ENCODE measurements around the gene AP4E1. TPM values are rescaled to one million over a fixed set of nuclear protein-coding genes. Genes with fewer than 3 reads are reported as not detected.
"Not testable (repeated sequence)": the region's sequence is repeated elsewhere in the genome, so short reads cannot be mapped to it uniquely, and the experiment has no call there.

Gene AP4E1
- total RNA-seq, 2 experiments from 2014 or later, result 20.7 to 20.9 TPM

DNA sequence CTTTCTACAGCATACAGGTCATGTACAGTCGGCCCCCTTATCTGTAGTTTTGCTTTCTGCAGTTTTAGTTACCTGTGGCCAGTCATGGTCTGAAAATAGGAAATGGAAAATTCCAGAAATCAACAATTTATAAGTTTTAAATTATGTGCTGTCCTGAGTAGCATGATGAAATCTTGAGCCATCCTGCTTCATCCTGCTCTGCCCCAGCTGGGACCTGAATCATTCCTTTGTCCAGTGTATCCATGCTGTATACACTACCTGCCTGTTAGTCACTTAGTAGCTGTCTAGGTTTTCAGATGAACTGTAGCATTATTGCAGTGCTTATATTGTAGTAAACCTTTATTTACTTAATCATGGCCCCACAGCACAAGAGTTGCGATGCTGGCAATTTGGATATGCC, 44.8 kb downstream of the AP4E1 start:
- Mint-ChIP-seq H3K9me3 (peaks cover 16% of the 10 kb centered on the region), H3K4me1 (no peaks in the 10 kb centered on the region), H3K4me3 (no peak overlapping the region), H3K27ac (no peak overlapping the region), H3K36me3 (peaks cover 87% of the 10 kb centered on the region), H3K27me3 (no peaks in the 10 kb centered on the region)
- no peak for DNase-seq

DNA sequence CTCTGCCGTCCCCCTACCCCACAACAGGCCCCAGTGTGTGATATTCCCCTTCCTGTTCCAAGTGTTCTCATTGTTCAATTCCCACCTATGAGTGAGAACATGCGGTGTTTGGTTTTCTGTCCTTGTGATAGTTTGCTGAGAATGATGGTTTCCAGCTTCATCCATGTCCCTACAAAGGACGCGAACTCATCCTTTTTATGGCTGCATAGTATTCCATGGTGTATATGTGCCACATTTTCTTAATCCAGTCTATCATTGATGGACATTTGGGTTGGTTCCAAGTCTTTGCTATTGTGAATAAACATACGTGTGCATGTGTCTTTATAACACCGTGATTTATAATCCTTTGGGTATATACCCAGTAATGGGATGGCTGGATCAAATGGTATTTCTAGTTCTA, 46.4 kb downstream of the AP4E1 start:
- not testable (repeated sequence) for H3K27ac Mint-ChIP-seq, H3K27me3 Mint-ChIP-seq, H3K4me1 Mint-ChIP-seq, H3K4me3 Mint-ChIP-seq, DNase-seq
- peaks cover 23% of the 10 kb centered on the region for H3K9me3 Mint-ChIP-seq
- peaks cover 93% of the 10 kb centered on the region for H3K36me3 Mint-ChIP-seq

DNA sequence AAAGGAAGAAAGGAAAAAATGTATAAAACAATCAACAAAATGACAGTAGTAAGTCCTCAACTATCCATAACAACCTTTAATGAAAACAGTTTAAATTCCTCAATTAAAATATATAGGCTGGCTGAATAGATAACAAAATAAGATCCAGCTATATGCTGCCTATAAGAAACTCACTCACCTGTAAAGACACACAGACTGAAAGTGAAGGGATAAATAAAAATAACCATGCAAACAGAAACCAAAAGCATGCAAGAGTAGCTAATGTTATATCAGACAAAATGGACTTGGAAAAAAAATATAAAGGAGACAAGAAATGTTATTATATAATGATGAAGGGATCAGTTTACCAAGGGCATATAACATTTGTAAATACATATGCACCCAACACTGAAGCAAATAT, 51.2 kb downstream of the AP4E1 start:
- DNase-seq, result no peak
- Mint-ChIP-seq H3K27ac (no peak overlapping the region), H3K9me3 (peaks cover 55% of the 10 kb centered on the region), H3K4me3 (no peak overlapping the region), H3K4me1 (no peaks in the 10 kb centered on the region), H3K27me3 (no peaks in the 10 kb centered on the region), H3K36me3 (peaks cover 94% of the 10 kb centered on the region)

DNA sequence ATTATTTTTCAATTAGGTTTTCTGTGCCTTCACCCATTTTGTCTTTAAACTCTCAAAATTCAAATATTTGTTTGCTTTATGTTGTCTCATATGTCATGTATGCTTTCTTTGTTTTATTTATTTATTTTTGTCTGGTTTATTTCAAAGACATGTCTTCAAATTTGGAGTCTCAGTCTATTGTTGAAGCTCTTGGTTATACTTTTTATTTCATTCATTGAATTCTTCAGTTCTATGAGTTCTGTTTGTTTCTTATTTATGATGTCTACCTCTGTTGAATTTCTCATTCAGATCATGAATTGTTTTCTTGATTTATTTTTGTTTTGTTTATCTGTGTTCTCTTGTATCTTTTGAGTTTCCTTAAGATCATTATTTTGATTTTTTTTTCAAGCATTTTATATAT, 55.6 kb downstream of the AP4E1 start:
- no peak for DNase-seq
- Mint-ChIP-seq H3K27ac (no peak overlapping the region), H3K4me1 (no peaks in the 10 kb centered on the region), H3K9me3 (peaks cover 65% of the 10 kb centered on the region), H3K36me3 (peaks cover 89% of the 10 kb centered on the region), H3K4me3 (no peak overlapping the region), H3K27me3 (no peaks in the 10 kb centered on the region)

DNA sequence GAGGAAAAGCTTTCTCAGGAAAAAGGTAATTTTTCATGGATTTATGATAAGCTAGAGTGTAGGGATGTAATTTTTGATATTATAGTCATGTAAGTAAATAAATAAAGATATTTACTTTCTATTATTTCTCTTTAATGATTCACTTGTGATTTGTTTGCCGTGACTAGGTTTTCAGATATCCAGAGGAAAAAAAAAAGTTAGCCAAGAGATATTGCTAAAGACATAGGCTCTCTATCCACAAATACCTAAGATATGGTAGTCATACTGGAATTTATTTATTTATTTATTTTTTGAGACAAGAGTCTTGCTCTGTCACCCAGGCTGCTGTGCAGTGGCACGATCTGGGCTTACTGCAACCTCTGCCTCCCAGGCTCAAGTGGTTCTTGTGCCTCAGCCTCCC, 59.9 kb downstream of the AP4E1 start:
- DNase-seq, result no peak
- Mint-ChIP-seq H3K36me3 (peaks cover 87% of the 10 kb centered on the region), H3K9me3 (peaks cover 54% of the 10 kb centered on the region), H3K4me1 (peaks cover 5% of the 10 kb centered on the region), H3K4me3 (no peak overlapping the region), H3K27me3 (no peaks in the 10 kb centered on the region), H3K27ac (no peak overlapping the region)

DNA sequence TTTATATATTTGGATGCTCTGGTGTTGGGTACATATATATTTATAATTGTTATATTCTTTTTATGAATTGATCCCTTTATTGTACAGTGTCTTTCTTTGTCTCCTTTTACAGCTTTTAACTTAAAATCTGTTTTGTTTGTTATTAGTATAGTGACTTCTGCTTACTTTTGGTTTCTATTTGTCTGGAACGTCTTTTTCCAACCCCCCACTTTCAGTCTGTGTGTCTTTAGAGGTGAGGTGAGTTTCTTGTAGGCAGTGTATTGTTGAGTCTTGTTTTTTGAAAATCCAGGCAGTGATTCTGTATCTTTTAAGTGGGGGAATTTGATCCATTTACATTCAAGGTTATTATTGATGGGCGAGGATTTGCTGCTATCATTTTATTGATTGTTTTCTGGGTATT, 62.0 kb downstream of the AP4E1 start:
- peaks cover 41% of the 10 kb centered on the region for H3K9me3 Mint-ChIP-seq
- H3K36me3 Mint-ChIP-seq, result peaks cover 92% of the 10 kb centered on the region
- H3K27ac Mint-ChIP-seq, result peak overlapping the region; percentile 11
- no peak overlapping the region for H3K4me3 Mint-ChIP-seq
- H3K27me3 Mint-ChIP-seq, result no peaks in the 10 kb centered on the region
- no peak for DNase-seq
- peaks cover 5% of the 10 kb centered on the region for H3K4me1 Mint-ChIP-seq

DNA sequence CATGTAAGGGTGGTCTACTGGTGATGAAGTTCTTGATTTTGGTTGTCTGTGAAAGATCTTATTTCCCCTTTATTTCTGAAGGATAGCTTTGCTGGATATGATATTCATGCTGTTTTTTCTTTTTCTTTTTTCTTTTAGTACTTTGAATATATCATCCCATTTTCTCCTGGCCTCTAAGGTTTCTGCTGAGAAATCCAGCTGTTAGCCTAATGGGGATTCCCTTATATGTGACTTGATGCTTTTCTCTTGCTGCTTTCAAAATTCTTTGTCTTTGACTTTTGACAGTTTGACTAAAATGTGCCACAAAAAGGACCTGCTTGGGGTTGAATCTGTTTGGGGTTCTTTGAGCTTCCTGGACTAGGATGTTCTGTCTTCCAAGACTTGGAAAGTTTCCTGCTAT, 62.6 kb downstream of the AP4E1 start:
- Mint-ChIP-seq H3K9me3 (peaks cover 36% of the 10 kb centered on the region), H3K4me1 (peaks cover 5% of the 10 kb centered on the region), H3K36me3 (peaks cover 91% of the 10 kb centered on the region), H3K27me3 (no peaks in the 10 kb centered on the region), H3K4me3 (no peak overlapping the region), H3K27ac (no peak overlapping the region)
- no peak for DNase-seq

DNA sequence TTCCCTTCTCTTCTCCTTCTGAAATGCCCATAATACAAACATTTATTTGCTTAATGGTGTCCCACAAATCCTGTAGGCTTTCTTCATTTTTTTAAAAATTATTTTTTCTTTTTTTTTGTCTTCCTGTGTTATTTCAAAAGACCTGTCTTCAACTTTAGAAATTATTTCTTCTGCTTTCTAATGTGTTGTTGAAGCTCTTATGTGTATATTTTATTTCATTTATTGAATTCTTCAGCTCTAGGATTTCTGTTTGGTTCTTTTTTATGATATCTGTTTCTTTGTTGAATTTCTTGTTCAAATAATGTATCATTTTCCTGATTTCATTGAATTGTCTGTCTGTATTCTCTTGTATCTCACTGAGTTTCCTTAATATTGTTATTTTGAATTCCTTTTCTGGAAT, 63.1 kb downstream of the AP4E1 start:
- Mint-ChIP-seq H3K9me3 (peaks cover 36% of the 10 kb centered on the region), H3K4me3 (no peak overlapping the region), H3K27me3 (no peaks in the 10 kb centered on the region), H3K4me1 (peaks cover 5% of the 10 kb centered on the region), H3K27ac (no peak overlapping the region), H3K36me3 (peaks cover 91% of the 10 kb centered on the region)
- DNase-seq, result no peak

DNA sequence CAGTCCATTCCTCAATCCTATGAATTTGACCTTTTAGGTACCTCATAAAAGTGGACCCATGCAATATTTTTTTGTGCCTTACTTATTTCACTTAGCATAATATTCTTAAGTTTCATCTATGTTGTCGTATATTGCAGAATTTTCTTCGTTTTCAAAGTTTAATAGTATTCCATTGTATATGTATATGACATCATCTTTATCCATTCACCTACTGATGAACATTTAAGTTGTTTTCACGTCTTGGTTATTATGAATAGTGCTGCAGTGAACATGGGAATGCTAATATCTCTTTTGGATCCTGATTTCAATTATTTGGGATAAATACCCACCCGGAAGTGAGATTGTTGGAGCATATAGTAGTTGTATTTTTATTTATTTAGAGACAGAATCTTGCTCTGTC, 65.1 kb downstream of the AP4E1 start:
- Mint-ChIP-seq H3K36me3 (peaks cover 80% of the 10 kb centered on the region), H3K27me3 (no peaks in the 10 kb centered on the region), H3K9me3 (peaks cover 32% of the 10 kb centered on the region), H3K4me3 (no peak overlapping the region), H3K27ac (no peak overlapping the region), H3K4me1 (peaks cover 7% of the 10 kb centered on the region)
- no peak for DNase-seq

DNA sequence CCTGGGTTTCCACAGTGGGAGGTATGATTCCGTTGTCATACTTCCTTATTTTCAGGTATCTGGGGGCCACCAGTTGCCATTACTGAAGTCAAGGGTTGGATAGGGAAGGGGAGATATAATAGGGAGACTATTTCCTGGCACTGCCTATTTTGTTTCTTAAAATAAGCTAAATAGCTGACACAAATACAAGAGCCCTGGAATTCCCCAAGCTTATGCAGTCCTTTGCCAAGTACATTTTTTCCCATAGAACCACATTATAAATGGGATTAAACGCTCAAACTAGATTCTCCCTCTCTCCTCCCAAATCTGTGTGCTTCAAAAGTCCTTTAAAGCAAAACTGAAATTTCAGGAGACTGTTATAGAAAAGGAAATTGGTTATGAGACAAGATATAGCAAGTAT, 68.7 kb downstream of the AP4E1 start:
- Mint-ChIP-seq H3K9me3 (peaks cover 6% of the 10 kb centered on the region), H3K27me3 (no peaks in the 10 kb centered on the region), H3K4me3 (no peak overlapping the region), H3K27ac (no peak overlapping the region), H3K36me3 (peaks cover 78% of the 10 kb centered on the region), H3K4me1 (peaks cover 4% of the 10 kb centered on the region)
- DNase-seq, result no peak

DNA sequence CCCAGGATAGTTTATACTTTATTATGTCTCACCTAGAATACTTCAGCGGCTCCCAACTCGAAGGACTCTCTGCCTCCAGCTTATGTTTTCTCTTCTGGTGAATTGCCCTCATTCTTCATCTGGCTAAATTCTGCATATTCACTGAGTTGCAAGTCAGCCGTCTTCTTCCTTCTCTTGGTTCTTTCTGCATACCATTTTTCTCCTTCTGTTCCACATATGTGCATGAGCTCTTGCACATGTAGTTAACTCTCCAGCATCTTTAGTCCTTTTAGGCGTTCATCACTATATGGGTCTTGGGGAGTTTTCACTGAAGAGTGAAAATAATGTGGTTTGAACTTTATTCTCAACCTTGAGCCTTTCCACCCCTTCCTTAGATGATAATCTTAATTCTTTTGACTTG, 70.1 kb downstream of the AP4E1 start:
- Mint-ChIP-seq H3K27ac (no peak overlapping the region), H3K36me3 (peaks cover 76% of the 10 kb centered on the region), H3K4me1 (peaks cover 4% of the 10 kb centered on the region), H3K4me3 (no peak overlapping the region), H3K9me3 (peaks cover 4% of the 10 kb centered on the region), H3K27me3 (no peaks in the 10 kb centered on the region)
- DNase-seq, result no peak

DNA sequence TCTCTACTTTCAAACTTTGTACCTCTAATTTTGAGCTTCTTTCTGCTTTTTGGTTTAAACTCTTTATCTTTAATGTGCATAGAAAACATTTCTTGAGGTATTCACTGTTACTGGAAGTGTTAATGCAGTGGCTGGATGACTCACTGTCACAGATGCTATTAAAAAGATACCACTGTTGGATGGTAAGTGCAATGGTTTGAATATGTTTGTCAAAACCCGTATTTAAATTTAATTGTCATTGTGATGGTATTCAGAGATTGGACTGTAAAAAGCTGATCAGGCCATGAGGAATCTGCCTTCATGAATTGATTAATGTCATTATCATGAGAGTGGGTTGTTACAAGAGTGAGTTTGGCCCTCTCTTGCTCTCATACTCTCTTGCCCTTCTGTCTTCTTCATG, 70.6 kb downstream of the AP4E1 start:
- Mint-ChIP-seq H3K27ac (no peak overlapping the region), H3K4me3 (no peak overlapping the region), H3K9me3 (peaks cover 2% of the 10 kb centered on the region), H3K4me1 (peaks cover 4% of the 10 kb centered on the region), H3K36me3 (peaks cover 76% of the 10 kb centered on the region), H3K27me3 (no peaks in the 10 kb centered on the region)
- DNase-seq, result no peak

DNA sequence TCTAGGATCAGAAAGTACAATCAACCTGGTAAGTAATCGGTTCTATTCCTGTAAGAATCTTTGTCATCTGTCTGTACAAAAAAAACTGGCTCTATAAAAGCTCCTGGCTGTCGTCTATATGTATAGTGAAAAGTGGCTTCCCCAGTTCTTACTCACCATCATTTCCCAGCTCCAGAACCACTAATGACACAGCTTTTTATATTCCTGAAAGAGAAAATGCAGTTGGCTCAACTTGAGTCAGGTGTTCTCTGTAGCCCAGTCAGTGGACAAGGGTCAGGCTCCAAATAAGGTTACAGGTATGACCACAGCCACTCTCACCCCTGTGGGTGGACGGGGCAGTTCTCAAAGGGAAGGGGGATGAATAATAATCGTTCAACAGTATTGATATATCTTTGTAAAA, 85.1 kb downstream of the AP4E1 start:
- H3K4me1 Mint-ChIP-seq, result peaks cover 2% of the 10 kb centered on the region

DNA sequence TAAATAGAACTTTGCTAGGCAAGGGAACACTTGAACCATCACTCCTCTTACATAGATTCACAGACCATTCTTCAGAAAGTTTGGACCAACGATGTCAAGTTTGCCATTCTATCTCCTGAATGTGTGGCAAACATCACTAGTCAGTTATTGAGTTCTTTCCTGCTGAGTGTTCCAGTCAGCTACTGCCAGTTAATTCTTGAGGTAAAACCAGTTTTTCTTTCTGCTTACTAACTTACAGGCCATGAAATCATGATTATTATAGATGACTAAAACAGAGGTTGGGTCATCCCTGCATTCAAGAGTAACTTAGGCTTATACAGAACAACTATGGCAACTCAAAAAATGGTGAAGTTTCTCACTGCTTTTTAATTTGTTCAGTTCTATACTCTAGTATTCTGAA, 88.2 kb downstream of the AP4E1 start:
- Mint-ChIP-seq H3K27ac (no peak overlapping the region), H3K36me3 (peaks cover 15% of the 10 kb centered on the region), H3K4me3 (no peak overlapping the region), H3K9me3 (no peaks in the 10 kb centered on the region), H3K27me3 (no peaks in the 10 kb centered on the region), H3K4me1 (no peaks in the 10 kb centered on the region)
- DNase-seq, result no peak

More for the DNA sequence above, 85.1 kb downstream of the AP4E1 start:
- Mint-ChIP-seq H3K36me3 (peaks cover 6% of the 10 kb centered on the region), H3K9me3 (no peaks in the 10 kb centered on the region), H3K4me3 (no peak overlapping the region), H3K27me3 (no peaks in the 10 kb centered on the region), H3K27ac (no peak overlapping the region)
- no peak for DNase-seq

DNA sequence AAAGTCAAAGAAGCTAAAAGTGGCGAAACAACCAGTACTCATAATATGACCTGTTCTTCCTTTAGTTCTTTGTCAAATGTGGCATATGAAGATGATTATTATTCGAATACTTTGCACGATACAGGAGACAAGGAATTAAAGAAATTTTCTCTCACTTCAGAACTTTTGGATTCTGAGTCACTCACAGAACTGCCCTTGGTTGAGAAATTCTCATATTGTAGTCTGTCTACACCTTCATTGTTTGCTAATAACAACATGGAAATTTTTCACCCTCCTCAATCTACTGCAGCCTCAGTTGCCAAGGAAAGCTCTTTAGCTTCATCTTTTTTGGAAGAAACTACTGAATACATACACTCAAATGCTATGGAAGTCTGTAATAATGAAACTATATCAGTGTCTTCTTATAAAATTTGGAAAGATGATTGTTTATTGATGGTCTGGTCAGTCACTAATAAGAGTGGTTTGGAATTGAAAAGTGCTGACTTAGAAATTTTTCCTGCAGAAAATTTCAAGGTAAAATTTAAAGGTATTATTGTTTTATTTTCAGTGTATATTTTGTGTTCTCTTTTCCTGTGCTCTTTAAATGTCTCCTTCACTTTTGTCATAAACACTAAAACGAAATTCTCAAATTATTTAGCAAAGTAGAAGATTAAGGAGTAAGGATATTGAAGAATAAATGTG, 89.0 kb downstream of the AP4E1 start:
- DNase-seq, result no peak
- Mint-ChIP-seq H3K27me3 (no peaks in the 10 kb centered on the region), H3K4me3 (no peak overlapping the region), H3K4me1 (no peaks in the 10 kb centered on the region), H3K27ac (no peak overlapping the region), H3K36me3 (peaks cover 20% of the 10 kb centered on the region), H3K9me3 (no peaks in the 10 kb centered on the region)

DNA sequence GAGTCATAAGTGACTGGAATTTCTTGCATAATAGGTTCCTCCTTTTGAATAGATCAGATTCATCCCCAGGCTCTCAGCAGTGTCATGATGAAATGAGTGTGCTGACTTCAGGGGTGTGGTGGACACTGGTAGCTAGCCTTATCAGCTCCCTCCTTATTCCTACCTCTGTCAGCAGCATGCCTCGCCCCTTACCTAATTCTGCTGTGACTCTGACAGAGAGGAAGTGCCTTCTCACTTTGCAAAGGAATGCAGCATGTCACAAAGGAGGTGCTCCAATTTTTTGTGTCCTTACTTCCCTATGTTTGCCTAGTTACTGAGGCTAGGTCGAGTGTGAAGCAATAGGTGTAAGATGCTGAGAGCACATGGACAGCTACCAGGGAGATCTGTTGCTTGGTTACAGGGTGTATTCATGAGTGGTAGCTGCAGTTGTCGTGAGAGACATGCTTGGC, 95.6 kb downstream of the AP4E1 start:
- Mint-ChIP-seq H3K27me3 (no peaks in the 10 kb centered on the region), H3K4me3 (no peak overlapping the region), H3K36me3 (peaks cover 49% of the 10 kb centered on the region), H3K27ac (no peak overlapping the region), H3K4me1 (peaks cover 3% of the 10 kb centered on the region), H3K9me3 (peaks cover 15% of the 10 kb centered on the region)
- DNase-seq, result no peak
